ENCODE results near the gene KIRREL3.

- no peak for TF ChIP-seq YY1 (IDR thresholded peaks at IDR 0.05; ENCODE audit: insufficient read depth, insufficient read length)
- TF ChIP-seq ZNF274 (IDR thresholded peaks at IDR 0.05; ENCODE audit: low read depth, low read length): no peak
These were observed 422.5 kb downstream of the KIRREL3 start for GRCh38 chr11:126578021-126578420.

Measured in NT2/D1 (cell line).